Measurements from ENCODE around the gene B2M.
"Not testable (repeated sequence)": the region's sequence is repeated elsewhere in the genome, so short reads cannot be mapped to it uniquely, and the experiment has no call there.

The B2M gene
- total RNA-seq, result 5,098 to 5,733 reads per million in 2 donors

DNA sequence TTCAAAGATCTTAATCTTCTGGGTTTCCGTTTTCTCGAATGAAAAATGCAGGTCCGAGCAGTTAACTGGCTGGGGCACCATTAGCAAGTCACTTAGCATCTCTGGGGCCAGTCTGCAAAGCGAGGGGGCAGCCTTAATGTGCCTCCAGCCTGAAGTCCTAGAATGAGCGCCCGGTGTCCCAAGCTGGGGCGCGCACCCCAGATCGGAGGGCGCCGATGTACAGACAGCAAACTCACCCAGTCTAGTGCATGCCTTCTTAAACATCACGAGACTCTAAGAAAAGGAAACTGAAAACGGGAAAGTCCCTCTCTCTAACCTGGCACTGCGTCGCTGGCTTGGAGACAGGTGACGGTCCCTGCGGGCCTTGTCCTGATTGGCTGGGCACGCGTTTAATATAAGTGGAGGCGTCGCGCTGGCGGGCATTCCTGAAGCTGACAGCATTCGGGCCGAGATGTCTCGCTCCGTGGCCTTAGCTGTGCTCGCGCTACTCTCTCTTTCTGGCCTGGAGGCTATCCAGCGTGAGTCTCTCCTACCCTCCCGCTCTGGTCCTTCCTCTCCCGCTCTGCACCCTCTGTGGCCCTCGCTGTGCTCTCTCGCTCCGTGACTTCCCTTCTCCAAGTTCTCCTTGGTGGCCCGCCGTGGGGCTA, at the start of gene B2M, which contains the start of gene PATL2:
TSS of gene B2M (plus strand) at position 422 of the 647 bp plus-strand sequence. CDS start at position 452, 30 bp downstream.
TSS of gene PATL2 (minus strand) at position 228 of the 647 bp plus-strand sequence. CDS start 34,833 bp downstream, outside the sequence.
- DNase-seq, result peak; percentile 75

- no peak for DNase-seq
Measured at GRCh38 chr15:44661576-44661975, 49.7 kb upstream of the B2M start.

DNA sequence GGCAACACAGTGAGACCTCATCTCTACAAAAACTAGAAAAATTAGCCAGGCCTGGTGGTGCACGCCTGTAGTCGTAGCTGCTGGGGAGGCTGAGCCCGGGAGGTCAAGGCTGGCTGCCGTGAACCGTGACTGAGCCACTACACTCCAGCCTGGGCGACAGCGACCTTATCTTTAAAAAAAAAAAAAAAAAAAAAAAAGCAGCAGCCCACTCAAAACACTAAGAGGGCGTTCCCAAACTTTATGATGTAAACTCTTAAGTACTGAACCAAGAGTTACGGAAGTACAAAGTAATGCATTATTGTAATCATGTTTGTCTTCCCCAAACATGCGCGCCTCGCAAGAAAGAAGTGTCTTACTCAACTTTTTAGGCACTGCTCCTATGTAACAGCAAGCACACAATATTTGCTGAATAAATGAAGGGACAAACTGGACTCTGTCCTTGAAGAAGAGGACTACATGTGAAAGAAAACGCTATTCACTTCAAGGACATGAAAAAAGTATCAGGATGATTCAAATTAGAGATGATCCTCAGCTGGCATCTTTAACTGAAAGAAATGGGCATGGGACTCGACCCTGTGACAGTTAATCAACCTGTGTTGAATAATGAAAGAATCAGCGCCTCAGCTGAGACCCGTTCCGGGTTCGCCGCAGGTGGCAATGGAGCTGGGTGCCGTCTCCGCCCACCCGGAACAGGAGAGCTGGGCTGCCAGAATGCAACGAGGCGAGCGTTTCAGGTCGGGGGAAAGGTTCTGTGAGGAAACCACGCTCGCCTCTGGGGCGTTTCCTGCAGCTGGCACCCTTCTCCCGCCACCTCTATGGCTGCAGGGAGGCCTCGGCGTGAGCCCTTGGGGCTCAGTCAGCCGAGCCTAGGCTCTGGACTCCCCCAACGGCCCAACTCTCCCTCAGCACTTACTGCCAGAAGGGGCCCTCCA, 48.6 kb upstream of the B2M start:
- peak; percentile 62 for DNase-seq

DNA sequence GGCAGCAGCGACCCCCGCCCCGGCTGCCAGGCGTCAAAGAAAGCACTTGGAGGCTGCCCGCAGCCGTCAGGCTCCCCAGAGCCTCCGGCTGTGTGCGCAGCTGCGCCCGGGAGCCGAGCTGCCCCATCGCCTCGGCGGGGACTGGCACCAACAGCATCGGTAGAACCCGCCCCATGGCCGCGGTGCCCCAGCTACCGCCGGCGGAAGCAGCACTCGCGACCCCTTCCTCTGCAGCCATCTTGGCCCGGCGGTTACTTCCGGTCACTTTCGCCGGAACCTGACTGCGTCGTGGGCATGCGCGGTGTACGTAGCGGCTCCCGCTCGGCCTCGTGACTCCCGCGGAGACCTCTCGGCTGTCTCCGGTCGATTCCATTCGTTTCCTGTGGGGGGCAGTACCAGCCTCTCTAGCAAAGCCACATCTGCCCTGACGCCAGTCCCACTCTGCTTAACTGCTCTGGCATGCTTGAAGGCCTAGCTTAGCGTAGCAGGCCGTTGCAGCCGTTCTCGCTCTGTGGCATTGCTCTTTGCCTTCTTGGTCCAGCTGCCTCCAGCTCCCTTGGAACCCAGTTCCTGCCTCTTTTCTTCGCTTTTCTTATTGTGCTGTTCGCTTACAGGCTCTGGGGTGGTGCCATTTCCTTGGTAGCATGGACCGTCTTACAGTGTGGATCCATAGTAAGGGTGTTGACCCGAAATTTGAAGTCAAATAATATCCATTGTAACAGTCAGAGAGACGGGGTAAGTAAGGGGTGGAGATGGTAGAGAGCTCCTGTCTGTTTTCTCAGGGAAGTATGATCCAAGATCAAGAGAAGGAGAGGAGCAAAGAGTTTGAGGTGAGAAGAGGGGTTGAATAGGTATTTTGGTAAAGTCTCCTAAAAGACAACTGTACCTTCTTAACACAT, 47.7 kb upstream of the B2M start, which contains the start of gene SPG11:
TSS of gene SPG11 (minus strand) at position 253 of the 899 bp plus-strand sequence. CDS start at position 238, 15 bp downstream.
- DNase-seq, result peak; percentile 74

GRCh38 chr15:44666210-44667038, 44.9 kb upstream of the B2M start:
- DNase-seq, result no peak

GRCh38 chr15:44667039-44667360, 44.3 kb upstream of the B2M start:
- no peak for DNase-seq

DNA sequence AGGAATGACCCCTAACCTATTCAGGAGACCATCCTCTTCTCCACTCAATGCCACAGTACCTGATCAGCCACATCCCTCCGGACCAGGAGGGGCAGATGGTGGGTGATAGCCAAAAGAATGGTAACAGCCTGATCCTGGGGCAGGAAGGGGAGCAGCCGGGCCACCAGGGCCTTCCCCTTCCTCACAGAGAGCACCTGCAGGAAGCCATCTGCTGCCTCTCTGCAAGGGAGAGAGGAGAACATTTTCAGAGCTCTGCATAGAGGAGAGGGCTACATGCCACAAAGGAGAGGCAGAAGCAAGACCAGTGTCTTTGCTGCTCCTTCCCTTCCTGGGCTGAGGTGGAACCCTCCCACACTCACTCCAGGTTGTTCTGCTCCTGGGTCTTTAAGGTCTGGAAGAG, 42.4 kb upstream of the B2M start:
- no peak for DNase-seq

- no peak for DNase-seq
Measured at GRCh38 chr15:44670087-44670950, 41.0 kb upstream of the B2M start.

DNA sequence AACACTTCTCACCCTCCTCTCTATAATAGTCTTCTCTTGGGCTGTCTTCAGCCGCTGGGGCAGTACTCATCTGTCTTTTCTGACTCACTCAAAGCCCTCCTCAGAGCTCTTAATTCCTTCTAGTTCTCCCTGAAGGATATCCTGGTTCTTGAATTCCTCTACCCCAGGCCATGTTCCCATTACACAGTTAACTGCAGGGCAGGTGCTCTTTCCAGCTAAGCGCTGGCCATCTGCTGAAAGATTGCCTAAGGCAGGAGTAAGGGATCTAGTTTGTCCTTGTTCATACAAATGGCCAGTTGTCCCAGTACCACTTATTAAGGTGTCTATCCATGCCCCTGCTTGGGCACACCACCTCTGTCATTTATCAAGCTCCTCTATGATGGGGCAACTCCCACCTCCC, 37.7 kb upstream of the B2M start:
- DNase-seq, result no peak

DNA sequence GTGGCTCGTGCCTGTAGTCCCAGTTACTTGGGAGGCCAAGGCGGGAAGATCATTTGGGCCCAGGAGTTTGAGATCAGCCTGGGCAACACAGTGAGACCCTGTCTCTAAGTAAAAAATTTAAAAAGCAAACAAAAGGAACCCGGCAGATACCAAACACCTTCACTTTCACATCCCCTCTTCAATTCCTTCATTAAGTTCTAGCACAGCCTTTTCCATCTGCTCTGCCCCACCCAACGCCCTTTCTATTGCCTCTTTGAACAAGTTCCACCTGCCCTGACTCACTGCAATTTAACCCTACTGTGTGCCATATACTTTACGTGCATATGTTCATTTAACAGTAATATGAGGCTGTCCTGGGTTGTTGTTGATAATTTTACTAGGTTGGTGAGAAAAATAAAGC, 35.4 kb upstream of the B2M start:
- no peak for DNase-seq

GRCh38 chr15:44676676-44677075, 34.6 kb upstream of the B2M start:
- DNase-seq, result no peak

DNA sequence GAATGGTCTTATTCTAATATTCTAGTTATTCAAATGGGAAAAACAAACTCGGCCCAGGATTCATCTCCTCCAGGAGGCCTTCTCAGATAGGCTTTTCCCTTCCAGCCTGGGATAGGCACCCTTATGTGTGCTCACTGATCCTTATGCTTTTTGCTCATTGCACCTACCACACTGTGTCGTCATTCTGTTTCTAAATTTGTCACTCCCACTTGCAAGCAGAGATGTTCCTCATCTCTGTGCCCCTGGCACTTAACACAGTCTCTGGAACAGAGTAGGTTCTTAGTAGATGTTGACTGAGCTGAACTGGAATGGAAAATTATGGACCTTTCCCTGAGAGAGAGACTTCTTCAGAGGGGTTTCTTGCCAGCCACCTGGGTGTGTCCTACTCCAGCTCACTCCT, 29.1 kb upstream of the B2M start:
- no peak for DNase-seq

GRCh38 chr15:44682809-44683682, 28.3 kb upstream of the B2M start:
- not testable (repeated sequence) for DNase-seq

- not testable (repeated sequence) for DNase-seq
Measured at GRCh38 chr15:44689318-44689717, 22.0 kb upstream of the B2M start.

DNA sequence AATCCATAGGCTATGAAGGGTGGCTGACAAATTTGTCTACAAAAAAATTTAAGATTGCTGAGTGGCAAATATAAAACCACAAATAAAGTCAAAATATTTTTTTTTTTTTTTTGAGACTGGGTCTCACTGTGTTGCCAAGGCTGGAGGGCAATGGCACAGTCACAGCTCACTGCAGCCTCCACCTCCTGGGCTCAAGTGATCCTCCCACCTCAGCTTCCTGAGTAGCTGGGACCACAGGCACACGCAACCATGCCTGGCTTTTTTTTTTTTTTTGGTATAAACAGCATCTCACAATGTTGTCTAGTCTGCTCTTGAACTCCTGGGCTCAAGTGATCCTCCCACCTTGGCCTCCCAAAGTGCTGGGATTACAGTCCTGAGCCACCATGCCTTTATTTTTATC, 21.1 kb upstream of the B2M start:
- DNase-seq, result not testable (repeated sequence)

- DNase-seq, result no peak
Measured at GRCh38 chr15:44692659-44693058, 18.7 kb upstream of the B2M start.

DNA sequence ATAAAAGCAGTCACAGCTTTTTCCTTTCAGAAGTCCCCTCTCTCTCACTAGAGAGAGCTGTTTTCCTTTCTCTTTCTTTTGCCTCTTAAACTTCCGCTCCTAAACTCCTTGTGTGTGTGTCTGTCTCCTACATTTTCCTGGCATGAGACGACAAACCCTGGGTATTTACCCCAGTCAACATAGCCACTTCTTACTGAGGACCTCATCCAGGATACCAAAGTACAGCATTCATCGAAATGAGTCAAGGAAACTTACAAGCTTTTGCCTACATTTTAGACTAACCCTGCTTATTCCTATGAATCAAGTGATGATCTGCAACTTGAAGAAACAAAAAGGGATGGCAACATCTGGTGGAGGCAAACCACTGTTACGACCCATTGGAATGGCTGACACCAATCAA, 16.9 kb upstream of the B2M start:
- no peak for DNase-seq

DNA sequence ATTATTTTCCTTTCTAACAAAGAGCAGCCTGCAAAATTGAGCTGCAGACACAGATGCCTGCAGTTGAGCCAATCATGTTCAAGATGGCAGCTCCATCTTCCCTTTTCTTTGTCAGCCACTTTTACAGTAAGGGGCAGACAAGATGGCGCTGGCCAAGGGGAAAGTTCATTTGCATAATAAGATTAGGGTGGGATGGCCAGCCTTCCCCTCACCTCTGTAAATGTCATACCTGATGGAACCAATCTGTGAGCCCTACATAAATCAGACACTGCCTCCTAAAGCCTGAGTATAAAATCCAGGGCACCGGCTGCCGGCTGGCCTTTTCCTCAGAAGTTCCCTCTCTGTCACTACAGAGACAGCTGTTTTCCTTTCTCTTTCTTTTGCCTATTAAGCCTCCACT, 16.0 kb upstream of the B2M start:
- DNase-seq, result no peak

GRCh38 chr15:44697014-44697413, 14.3 kb upstream of the B2M start:
- DNase-seq, result no peak

DNA sequence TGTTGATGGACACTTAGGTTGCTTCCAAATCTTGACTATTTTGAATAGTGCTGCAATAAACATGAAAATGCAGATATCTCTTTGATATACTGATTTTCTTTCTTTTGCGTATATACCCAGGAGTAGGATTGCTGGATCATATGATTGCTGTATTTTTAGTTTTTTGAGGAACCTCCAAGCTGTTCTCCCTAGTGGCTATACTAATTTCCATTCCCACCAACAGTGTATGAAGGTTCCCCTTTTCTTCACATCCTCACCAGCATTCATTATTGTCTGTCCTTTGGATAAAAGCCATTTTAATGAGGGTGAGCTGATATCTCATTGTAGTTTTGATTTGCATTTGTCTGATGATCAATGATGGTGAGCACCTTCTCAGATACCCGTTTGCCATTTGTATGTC, 12.7 kb upstream of the B2M start:
- DNase-seq, result no peak
